ENCODE results near the gene USF2. TPM values are rescaled to one million over a fixed set of nuclear protein-coding genes. Genes with fewer than 3 reads are reported as not detected.
"Not testable (repeated sequence)": the region's sequence is repeated elsewhere in the genome, so short reads cannot be mapped to it uniquely, and the experiment has no call there.

The USF2 gene
- total and polyA plus RNA-seq, 12 donors, result 125 to 185 (median 151) TPM

DNA sequence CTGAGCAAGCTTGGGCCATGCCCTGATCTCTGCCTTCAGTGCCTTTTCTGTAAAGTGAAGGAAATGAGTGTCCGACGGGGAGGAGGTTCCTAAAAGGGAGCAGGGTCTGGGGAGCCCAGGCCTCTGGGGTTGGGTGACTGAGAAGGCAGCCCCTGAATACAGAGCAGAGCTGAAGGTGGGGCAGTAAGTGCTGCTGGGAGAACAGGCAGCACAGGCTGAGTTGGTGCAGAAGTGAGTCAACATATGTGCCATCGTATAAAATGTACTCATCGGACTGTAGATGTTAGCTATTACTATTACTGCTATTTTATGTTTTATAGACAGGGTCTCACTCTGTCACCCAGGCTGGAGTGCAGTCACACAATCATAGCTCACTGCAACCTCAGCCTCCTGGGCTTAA is 12.5 kb downstream of the USF2 start:
- WGBS, 2 donors, result 64 to 66% methylated on average over 4 of the region's 4 CpGs
- ATAC-seq (no peak), DNase-seq (no peak)

DNA sequence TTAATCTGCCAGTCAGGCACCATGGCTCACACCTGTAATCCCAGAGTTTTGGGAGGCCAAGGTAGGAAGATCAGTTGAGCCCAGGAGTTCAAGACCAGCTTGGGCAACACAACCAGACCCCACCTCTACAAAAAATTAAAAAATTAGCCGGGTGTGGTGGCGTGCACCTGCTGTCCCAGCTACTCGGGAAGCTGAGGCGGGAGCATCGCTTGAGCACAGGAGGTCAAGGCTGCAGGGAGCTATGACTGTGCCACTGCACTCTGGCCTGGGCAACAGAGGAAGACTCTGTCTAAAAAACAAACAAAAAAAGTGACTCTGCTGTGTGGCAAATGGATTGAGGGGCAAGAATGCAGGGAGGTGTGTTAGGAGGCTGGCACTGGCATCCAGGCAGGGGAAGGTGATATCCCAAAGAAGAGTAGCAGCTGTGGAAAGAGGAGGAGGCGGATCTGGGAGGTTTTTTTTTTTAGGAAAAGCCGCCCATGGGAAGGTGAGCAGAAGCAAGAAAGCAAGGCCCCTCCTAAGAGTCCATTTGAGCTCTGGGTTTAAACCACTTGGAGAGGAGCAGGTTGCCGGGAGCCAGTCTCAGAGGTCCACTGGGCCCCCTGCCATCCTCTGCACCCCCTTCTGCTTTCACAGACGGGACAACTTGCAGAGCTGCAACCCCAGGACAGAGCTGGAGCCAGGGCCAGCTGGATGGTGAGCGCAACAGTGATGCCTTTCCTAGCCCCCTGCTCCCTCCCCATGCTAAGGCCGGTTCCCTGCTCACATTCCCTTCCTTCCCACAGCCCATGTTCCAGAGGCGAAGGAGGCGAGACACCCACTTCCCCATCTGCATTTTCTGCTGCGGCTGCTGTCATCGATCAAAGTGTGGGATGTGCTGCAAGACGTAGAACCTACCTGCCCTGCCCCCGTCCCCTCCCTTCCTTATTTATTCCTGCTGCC is 15.7 kb downstream of the USF2 start:
- Histone ChIP-seq H3K9me3 (no peaks in the 10 kb centered on the region), H3K36me3 (peaks cover 0 to 7% (median 2%) of the 10 kb centered on the region in 9 donors), H3K27ac (no peak overlapping the region), H3K4me3 (no peak overlapping the region), H3K4me1 (peaks cover 0 to 20% (median 0%) of the 10 kb centered on the region in 9 donors), H3K27me3 (peaks cover 0 to 15% (median 0%) of the 10 kb centered on the region in 7 donors)
- intact Hi-C loops (cut with DNase I), result no loop called here
- ATAC-seq (no peak), DNase-seq (no peak)
- TF ChIP-seq, protein P1, sequence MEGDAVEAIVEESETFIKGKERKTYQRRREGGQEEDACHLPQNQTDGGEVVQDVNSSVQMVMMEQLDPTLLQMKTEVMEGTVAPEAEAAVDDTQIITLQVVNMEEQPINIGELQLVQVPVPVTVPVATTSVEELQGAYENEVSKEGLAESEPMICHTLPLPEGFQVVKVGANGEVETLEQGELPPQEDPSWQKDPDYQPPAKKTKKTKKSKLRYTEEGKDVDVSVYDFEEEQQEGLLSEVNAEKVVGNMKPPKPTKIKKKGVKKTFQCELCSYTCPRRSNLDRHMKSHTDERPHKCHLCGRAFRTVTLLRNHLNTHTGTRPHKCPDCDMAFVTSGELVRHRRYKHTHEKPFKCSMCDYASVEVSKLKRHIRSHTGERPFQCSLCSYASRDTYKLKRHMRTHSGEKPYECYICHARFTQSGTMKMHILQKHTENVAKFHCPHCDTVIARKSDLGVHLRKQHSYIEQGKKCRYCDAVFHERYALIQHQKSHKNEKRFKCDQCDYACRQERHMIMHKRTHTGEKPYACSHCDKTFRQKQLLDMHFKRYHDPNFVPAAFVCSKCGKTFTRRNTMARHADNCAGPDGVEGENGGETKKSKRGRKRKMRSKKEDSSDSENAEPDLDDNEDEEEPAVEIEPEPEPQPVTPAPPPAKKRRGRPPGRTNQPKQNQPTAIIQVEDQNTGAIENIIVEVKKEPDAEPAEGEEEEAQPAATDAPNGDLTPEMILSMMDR (IDR thresholded peaks at IDR 0.05), result no peak
- WGBS, 2 donors, result 70 to 73% methylated on average over 17 of the region's 17 CpGs

More for the DNA sequence above, 12.5 kb downstream of the USF2 start:
- peaks cover 0 to 15% (median 0%) of the 10 kb centered on the region in 7 donors for H3K27me3 ChIP-seq
- peaks cover 0 to 39% (median 23%) of the 10 kb centered on the region in 9 donors for H3K36me3 ChIP-seq
- H3K4me1 ChIP-seq, result peaks cover 0 to 20% (median 0%) of the 10 kb centered on the region in 9 donors
- H3K27ac ChIP-seq, result peak overlapping the region in 1 of 10 donors; percentile 20
- H3K9me3 ChIP-seq, result no peaks in the 10 kb centered on the region
- TF ChIP-seq, protein P1 (IDR thresholded peaks at IDR 0.05), result no peak
- intact Hi-C loops (cut with DNase I), result no loop called here
- no peak overlapping the region for H3K4me3 ChIP-seq

DNA sequence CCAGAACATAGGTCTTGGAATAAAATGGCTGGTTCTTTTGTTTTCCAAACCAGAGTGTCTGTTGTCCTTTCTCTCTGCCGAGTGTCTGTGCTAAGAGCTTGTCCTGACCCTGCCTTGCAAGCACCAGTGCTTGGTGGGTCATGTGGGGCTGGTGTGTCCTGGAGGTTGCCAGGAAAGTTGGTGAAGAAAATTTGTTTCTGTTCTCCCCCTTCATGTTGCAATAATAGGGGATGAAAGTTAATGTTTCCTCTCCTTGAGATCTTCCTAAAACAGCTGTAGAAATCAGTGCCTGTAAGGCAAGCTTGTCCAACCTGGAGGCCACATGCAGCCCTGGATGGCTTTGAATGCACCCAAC is 16.3 kb downstream of the USF2 start:
- intact Hi-C loops (cut with DNase I), result no loop called here
- WGBS, 2 donors, result 45 to 47% methylated on average over 1 of the region's 1 CpG
- peaks cover 0 to 20% (median 0%) of the 10 kb centered on the region in 9 donors for H3K4me1 ChIP-seq
- H3K9me3 ChIP-seq, result no peaks in the 10 kb centered on the region
- peaks cover 0 to under 1% (median 0%) of the 10 kb centered on the region in 9 donors for H3K36me3 ChIP-seq
- H3K4me3 ChIP-seq, result no peak overlapping the region
- peaks cover 0 to 15% (median 0%) of the 10 kb centered on the region in 7 donors for H3K27me3 ChIP-seq
- ATAC-seq (no peak), DNase-seq (no peak)
- H3K27ac ChIP-seq, result no peak overlapping the region
- TF ChIP-seq, protein P1 (IDR thresholded peaks at IDR 0.05), result no peak

DNA sequence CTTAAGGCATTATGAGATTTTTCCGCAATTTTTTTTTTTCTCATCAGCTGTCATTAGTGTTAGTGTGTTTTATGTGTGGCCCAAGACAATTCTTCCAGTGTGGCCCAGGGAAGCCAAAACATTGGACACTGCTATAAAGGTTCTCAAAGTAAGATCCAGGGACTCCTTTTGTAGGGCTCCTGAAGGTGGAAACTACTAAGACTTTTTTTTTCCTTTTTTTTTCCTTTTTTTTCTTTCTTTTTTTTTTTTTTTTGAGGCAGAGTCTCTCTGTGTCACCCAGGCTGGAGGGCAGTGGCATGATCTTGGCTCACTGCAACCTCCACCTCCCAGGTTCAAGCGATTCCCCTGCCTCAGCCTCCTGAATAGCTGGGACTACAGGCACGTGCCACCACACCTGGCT is 16.7 kb downstream of the USF2 start:
- H3K36me3 ChIP-seq; H3K9me3 ChIP-seq; DNase-seq; intact Hi-C loops (cut with DNase I); H3K4me3 ChIP-seq; H3K27ac ChIP-seq; ATAC-seq: not testable (repeated sequence)
- WGBS, 2 donors, result 93 to 94% methylated on average over 3 of the region's 3 CpGs
- peaks cover 0 to 17% (median 0%) of the 10 kb centered on the region in 7 donors for H3K27me3 ChIP-seq
- H3K4me1 ChIP-seq, result peaks cover 0 to 20% (median 0%) of the 10 kb centered on the region in 9 donors

DNA sequence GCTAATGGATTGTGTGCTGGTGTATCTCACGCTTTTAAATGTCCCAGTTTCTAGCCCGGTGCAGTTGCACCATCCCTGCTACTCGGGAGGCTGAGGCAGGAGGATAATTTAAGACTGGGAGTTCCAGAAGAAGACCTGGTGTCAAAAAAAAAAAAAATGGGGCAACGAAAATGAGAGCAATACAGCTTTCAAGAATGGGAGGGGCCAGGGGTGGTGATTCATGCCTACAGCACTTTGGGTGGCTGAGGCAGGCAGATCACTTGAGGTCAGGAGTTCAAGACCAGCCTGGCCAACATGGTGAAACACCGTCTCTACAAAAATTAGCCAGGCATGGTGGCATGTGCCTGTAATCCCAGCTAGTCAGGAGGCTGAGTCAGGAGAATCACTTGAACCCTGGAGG is 17.3 kb downstream of the USF2 start:
- Histone ChIP-seq H3K27me3 (peaks cover 0 to 20% (median 4%) of the 10 kb centered on the region in 7 donors), H3K4me1 (peaks cover 0 to 20% (median 0%) of the 10 kb centered on the region in 9 donors)
- H3K36me3 ChIP-seq; H3K4me3 ChIP-seq; DNase-seq; ATAC-seq; H3K9me3 ChIP-seq; intact Hi-C loops (cut with DNase I); H3K27ac ChIP-seq: not testable (repeated sequence)
- 85 to 88% methylated on average over 5 of the region's 5 CpGs for WGBS, 2 donors
